ENCODE measurements around the gene SLC35A3. TPM values are rescaled to one million over a fixed set of nuclear protein-coding genes. Genes with fewer than 3 reads are reported as not detected.

The SLC35A3 gene
- total and polyA plus RNA-seq, 10 of the 15 experiments (the other 5 are each of a cell fraction or from before 2014, with no cell fraction given) = 3.6 to 24.3 (median 15.4) TPM

DNA sequence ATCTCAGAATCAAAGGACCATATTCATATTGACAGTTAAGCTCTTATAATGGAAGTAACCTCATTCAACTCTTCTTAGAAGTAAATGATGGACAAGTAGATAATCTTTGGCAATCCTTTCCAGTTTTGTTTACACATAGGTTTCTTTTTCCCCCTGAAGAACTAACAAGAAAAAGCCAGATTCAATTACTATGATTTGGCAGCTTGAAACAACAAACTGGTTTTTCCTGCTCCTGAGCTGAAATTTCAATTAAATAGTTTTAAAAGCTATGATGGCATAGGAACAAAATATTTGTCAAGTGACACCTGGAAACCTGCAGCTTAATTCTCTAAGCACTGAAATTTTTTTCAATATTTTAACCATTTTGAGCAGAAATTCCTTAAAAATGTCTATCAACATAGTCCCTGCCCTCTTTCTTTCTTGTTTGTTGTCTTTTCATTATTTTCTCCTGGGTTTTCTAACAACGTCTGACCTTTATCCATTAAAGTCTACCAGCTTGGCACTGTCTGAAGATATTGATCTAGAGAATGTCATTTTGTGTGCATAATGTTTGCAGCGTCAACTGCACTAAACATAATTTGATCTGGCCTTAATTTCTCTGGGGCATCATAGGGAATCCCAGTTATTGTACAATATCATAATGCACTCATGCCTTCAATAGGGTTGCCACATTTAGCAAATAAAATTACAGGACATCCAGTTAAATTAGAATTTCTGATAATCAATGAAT, 4.0 kb upstream of the SLC35A3 start:
- Histone ChIP-seq H3K27ac (ENCODE audit: control insufficient read depth, insufficient read depth) (no peak overlapping the region), H3K9ac (ENCODE audit: control insufficient read depth, insufficient read depth, low read length) (no peak overlapping the region), H3K4me1 (ENCODE audit: control insufficient read depth, insufficient read depth, low read length) (no peaks in the 10 kb centered on the region), H2AFZ (ENCODE audit: control insufficient read depth, low read depth, low read length) (no peak overlapping the region), H3K9me3 (replicated peaks; ENCODE audit: control insufficient read depth, insufficient read depth, low read length) (no peaks in the 10 kb centered on the region), H3K36me3 (ENCODE audit: control insufficient read depth in 2 of 2, insufficient read depth in 2 of 2, low read length in 1 of 2) (no peaks in the 10 kb centered on the region), H3K27me3 (replicated peaks in 1 of 2; ENCODE audit: control insufficient read depth in 2 of 2, insufficient read depth in 2 of 2, low read length in 1 of 2) (no peaks in the 10 kb centered on the region), H3K79me2 (ENCODE audit: control insufficient read depth, insufficient read depth, low read length) (peaks cover 14% of the 10 kb centered on the region), H4K20me1 (ENCODE audit: control insufficient read depth, insufficient read depth) (no peaks in the 10 kb centered on the region), H3K4me2 (ENCODE audit: control insufficient read depth, insufficient read depth) (no peak overlapping the region), H3K4me3 (no peak overlapping the region)
- 85% methylated on average over 2 of the region's 2 CpGs for whole genome bisulfite sequencing (ENCODE audit: insufficient coverage, insufficient replicate concordance, low lambda C conversion rate, missing lambda C conversion rate)
- no peak for ATAC-seq
- SMC1A ChIA-PET (ENCODE audit: uncharacterized antibody, unreplicated experiment) = interaction anchor here (1.2 kb wide), 1 partner anchor 783 kb away, joined by 3 read pairs; no protein-coding TSS in a partner anchor
- CTCF ChIA-PET = interaction anchor here (1.1 kb wide), 1 partner anchor 50 kb away, joined by 3 read pairs; no protein-coding TSS in a partner anchor
- POLR2A ChIA-PET = interaction anchor here (0.5 kb wide), 1 partner anchor 167 kb away, joined by 5 read pairs; no protein-coding TSS in a partner anchor
- no peak for FAIRE-seq
- no peak for DNase-seq (ENCODE audit: low read depth, low spot score)
- BruUV-seq (replicated peaks) = no TSS peak
- intact Hi-C loops (cut with micrococcal nuclease; ENCODE audit: unreplicated experiment) (no loop called here), in situ Hi-C loops (cut with MboI) (no loop called here)
- RAD21 ChIA-PET (ENCODE audit: unreplicated experiment) = no interaction called here
- no peak for TF ChIP-seq RFX5 (IDR thresholded peaks at IDR 0.05; ENCODE audit: low read depth, low read length)
- no peak for TF ChIP-seq WRNIP1 (IDR thresholded peaks at IDR 0.05; ENCODE audit: borderline replicate concordance, low read depth, low read length)
- TF ChIP-seq GABPA (IDR thresholded peaks at IDR 0.05; ENCODE audit: low read depth) = no peak
- TF ChIP-seq ZNF622 (IDR thresholded peaks at IDR 0.05) = no peak
- TF ChIP-seq RAD51 (IDR thresholded peaks at IDR 0.05) = no peak
- TF ChIP-seq, protein P1, sequence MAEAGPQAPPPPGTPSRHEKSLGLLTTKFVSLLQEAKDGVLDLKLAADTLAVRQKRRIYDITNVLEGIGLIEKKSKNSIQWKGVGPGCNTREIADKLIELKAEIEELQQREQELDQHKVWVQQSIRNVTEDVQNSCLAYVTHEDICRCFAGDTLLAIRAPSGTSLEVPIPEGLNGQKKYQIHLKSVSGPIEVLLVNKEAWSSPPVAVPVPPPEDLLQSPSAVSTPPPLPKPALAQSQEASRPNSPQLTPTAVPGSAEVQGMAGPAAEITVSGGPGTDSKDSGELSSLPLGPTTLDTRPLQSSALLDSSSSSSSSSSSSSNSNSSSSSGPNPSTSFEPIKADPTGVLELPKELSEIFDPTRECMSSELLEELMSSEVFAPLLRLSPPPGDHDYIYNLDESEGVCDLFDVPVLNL (IDR thresholded peaks at IDR 0.05; ENCODE audit: low read depth, low read length) = no peak
- TF ChIP-seq BRCA1 (IDR thresholded peaks at IDR 0.05; ENCODE audit: low read depth, low read length) = no peak
- TF ChIP-seq, protein P2, sequence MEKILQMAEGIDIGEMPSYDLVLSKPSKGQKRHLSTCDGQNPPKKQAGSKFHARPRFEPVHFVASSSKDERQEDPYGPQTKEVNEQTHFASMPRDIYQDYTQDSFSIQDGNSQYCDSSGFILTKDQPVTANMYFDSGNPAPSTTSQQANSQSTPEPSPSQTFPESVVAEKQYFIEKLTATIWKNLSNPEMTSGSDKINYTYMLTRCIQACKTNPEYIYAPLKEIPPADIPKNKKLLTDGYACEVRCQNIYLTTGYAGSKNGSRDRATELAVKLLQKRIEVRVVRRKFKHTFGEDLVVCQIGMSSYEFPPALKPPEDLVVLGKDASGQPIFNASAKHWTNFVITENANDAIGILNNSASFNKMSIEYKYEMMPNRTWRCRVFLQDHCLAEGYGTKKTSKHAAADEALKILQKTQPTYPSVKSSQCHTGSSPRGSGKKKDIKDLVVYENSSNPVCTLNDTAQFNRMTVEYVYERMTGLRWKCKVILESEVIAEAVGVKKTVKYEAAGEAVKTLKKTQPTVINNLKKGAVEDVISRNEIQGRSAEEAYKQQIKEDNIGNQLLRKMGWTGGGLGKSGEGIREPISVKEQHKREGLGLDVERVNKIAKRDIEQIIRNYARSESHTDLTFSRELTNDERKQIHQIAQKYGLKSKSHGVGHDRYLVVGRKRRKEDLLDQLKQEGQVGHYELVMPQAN (conservative IDR thresholded peaks at IDR 0.05) = no peak
- no peak for TF ChIP-seq SMARCA5 (IDR thresholded peaks at IDR 0.05)
- TF ChIP-seq, protein P3, sequence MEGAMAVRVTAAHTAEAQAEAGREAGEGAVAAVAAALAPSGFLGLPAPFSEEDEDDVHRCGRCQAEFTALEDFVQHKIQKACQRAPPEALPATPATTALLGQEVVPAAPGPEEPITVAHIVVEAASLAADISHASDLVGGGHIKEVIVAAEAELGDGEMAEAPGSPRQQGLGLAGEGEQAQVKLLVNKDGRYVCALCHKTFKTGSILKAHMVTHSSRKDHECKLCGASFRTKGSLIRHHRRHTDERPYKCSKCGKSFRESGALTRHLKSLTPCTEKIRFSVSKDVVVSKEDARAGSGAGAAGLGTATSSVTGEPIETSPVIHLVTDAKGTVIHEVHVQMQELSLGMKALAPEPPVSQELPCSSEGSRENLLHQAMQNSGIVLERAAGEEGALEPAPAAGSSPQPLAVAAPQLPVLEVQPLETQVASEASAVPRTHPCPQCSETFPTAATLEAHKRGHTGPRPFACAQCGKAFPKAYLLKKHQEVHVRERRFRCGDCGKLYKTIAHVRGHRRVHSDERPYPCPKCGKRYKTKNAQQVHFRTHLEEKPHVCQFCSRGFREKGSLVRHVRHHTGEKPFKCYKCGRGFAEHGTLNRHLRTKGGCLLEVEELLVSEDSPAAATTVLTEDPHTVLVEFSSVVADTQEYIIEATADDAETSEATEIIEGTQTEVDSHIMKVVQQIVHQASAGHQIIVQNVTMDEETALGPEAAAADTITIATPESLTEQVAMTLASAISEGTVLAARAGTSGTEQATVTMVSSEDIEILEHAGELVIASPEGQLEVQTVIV (IDR thresholded peaks at IDR 0.05; ENCODE audit: borderline replicate concordance, partially characterized antibody) = no peak
- TF ChIP-seq ZNF274 (IDR thresholded peaks at IDR 0.05; ENCODE audit: insufficient read depth, insufficient read length) = no peak
- no peak for TF ChIP-seq HCFC1 (IDR thresholded peaks at IDR 0.05; ENCODE audit: low read length)
- TF ChIP-seq YBX1 (IDR thresholded peaks at IDR 0.05) = no peak
- TF ChIP-seq YY1 (IDR thresholded peaks at IDR 0.05; ENCODE audit: low read depth, low read length) = no peak
- no peak for TF ChIP-seq RAD21 (IDR thresholded peaks at IDR 0.05; ENCODE audit: insufficient read depth, low read depth, low read length)
- TF ChIP-seq, protein P4, sequence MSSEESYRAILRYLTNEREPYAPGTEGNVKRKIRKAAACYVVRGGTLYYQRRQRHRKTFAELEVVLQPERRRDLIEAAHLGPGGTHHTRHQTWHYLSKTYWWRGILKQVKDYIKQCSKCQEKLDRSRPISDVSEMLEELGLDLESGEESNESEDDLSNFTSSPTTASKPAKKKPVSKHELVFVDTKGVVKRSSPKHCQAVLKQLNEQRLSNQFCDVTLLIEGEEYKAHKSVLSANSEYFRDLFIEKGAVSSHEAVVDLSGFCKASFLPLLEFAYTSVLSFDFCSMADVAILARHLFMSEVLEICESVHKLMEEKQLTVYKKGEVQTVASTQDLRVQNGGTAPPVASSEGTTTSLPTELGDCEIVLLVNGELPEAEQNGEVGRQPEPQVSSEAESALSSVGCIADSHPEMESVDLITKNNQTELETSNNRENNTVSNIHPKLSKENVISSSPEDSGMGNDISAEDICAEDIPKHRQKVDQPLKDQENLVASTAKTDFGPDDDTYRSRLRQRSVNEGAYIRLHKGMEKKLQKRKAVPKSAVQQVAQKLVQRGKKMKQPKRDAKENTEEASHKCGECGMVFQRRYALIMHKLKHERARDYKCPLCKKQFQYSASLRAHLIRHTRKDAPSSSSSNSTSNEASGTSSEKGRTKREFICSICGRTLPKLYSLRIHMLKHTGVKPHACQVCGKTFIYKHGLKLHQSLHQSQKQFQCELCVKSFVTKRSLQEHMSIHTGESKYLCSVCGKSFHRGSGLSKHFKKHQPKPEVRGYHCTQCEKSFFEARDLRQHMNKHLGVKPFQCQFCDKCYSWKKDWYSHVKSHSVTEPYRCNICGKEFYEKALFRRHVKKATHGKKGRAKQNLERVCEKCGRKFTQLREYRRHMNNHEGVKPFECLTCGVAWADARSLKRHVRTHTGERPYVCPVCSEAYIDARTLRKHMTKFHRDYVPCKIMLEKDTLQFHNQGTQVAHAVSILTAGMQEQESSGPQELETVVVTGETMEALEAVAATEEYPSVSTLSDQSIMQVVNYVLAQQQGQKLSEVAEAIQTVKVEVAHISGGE (CRISPR knock-in tag; IDR thresholded peaks at IDR 0.05) = no peak
